Raji (cell line): Measurements from ENCODE around the gene RGS12.

Source experiments
- POLR2A ChIP-seq: IDR thresholded peaks from 2 replicates; pipeline ENCODE4 v1.6.1; 2011; ENCODE audit warnings: low read depth, low read length, control low read depth; ENCODE audit not compliant: insufficient read depth

The RGS12 gene

DNA sequence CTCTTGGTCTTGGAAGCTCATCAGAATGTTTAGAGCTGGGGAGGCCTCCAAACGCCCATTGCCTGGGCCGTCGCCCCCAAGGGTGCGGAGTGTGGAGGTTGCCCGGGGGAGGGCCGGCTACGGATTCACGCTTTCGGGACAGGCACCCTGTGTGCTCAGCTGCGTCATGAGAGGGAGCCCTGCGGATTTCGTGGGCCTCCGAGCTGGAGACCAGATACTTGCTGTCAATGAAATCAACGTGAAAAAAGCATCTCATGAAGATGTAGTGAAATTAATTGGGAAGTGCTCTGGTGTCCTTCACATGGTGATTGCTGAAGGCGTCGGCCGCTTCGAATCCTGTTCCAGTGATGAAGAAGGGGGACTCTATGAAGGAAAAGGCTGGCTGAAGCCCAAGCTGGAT lies 23.3 kb downstream of the RGS12 start:
- TF ChIP-seq POLR2A = no peak

- no peak for TF ChIP-seq POLR2A
Measured at GRCh38 chr4:3317011-3317655, 24.3 kb downstream of the RGS12 start.

DNA sequence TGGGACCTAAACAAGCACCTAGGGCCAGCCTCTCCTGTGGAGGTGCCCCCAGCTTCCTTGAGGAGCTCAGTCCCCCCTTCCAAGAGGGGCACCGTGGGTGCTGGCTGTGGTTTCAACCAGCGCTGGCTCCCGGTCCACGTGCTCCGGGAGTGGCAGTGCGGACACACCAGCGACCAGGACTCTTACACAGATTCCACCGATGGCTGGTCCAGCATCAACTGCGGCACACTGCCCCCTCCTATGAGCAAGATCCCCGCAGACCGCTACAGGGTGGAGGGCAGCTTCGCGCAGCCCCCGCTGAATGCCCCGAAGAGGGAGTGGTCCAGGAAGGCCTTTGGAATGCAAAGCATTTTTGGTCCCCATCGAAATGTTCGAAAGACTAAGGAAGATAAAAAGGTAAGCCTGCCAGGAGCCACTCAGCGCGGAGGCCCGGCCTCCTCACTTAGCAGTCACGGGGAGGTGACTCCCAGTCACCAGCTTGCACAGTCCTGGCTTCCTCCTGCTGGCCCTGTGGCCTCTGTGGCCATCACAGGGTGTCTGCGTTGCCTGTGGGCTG lies 24.9 kb downstream of the RGS12 start:
- TF ChIP-seq POLR2A = no peak

GRCh38 chr4:3318561-3319021 lies 25.8 kb downstream of the RGS12 start:
- no peak for TF ChIP-seq POLR2A

- no peak for TF ChIP-seq POLR2A
Measured at GRCh38 chr4:3320361-3321023, 27.7 kb downstream of the RGS12 start.

DNA sequence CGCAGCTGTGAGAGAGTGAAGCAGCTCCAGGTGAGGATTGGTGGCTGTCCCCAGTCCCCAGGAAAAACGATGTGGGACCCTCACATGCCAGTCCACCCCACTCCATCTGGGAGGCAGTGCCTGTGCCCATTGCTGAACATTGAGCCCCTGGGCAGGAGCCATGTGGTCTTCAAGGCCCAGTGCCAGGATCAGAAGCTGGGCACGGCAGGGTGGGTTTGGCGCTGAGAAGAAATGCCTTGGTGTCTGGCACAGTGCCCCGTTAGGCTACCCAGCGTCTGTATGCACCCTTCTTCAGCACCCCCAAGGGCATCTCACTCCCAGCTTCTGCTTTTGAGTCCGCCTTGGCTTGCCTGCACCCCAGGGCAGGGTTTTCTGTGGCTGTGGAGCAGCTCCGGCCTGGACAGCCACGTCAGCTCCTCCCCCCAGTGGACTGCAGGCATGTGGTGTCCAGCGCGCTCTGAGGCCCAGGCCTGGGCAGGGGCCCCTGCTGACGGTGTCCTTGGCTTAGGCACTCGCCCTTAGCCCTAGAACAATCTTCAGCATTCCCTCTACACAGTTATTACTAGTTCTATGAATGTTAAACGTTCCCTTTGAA lies 28.6 kb downstream of the RGS12 start:
- TF ChIP-seq POLR2A = no peak

GRCh38 chr4:3322059-3322550 lies 29.3 kb downstream of the RGS12 start:
- no peak for TF ChIP-seq POLR2A

GRCh38 chr4:3323071-3323481 lies 30.3 kb downstream of the RGS12 start:
- TF ChIP-seq POLR2A = no peak

- no peak for TF ChIP-seq POLR2A
Measured at GRCh38 chr4:3324093-3324815, 31.4 kb downstream of the RGS12 start.

DNA sequence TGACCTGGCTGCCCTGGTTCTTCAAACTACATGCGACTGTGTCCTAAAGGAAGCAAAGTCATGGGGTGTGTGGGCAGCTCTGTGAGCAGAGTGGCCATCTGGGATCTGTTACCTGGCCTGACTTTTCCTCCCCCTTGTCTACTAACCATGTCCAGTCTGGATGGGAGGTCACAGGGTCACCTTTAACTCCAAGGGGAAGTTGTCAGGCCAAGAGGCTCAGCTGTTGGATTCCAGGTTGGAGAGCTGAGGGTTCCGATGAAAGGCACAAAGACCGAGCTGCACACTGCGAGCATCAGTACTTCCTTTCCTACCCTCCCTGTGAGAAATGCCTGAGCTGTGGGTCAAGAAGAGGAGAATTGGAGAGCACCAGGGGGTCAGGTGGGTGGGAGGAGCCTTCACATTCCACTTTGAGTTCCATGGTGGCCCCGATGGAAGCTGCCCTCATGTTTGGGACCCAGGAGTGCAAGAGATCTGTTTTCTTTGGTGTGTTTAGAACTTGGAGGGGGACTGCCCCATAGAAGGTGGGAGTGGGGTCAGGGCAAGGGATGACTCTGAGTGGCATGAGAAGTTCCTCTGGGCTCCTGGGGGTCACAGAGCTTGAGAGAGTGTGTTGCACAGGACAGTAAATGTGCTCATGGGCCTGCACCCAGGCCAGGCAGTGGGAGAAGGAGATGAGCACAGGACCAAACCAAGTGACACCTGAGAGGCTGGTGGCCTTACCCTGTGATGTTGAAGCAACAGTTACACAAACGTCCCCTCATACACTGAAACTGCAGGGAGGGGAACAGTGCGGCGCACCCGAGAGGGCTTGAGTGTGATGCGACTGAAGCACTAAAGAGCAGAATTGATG lies 36.2 kb downstream of the RGS12 start:
- no peak for TF ChIP-seq POLR2A

DNA sequence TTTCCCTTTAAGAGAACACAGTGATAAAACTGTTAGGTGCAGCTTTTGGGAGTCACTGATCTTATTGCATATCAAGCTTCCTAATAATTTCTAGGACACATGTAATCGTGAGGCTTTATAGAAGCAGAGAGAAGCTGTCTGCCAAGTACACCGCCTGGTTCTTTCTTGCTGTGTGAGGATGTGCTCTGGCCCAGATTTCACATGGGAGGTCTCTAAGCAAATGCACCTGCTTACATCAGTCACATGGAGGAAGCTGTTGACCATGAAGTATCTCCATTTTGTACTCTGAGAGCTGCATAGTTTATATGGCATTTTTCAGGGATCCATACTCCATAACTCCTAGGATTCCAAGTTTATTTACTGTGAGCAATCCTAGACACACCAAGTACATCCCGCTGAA lies 37.1 kb downstream of the RGS12 start:
- TF ChIP-seq POLR2A = no peak

- no peak for TF ChIP-seq POLR2A
Measured at GRCh38 chr4:3330707-3331106, 37.9 kb downstream of the RGS12 start.

GRCh38 chr4:3331511-3332394 lies 38.9 kb downstream of the RGS12 start:
- no peak for TF ChIP-seq POLR2A
